Left forelimb (tissue), 1 donor: ENCODE data around the gene TEAD1.

Experiments
- DNase-seq: peaks from one replicate; pipeline ENCODE4 v3.0.0-alpha.2; 2018; ENCODE audit warnings: low spot score

Gene TEAD1

GRCh38 chr11:12943311-12943710 lies 269.1 kb downstream of the TEAD1 start:
- DNase-seq, result no peak

GRCh38 chr11:12944889-12945288 lies 270.7 kb downstream of the TEAD1 start:
- DNase-seq, result no peak

- DNase-seq, result no peak
These were observed 275.2 kb downstream of the TEAD1 start for GRCh38 chr11:12949453-12949852.

- DNase-seq, result no peak
These were observed 276.4 kb downstream of the TEAD1 start for GRCh38 chr11:12950670-12951069.

GRCh38 chr11:12951376-12951775 lies 277.2 kb downstream of the TEAD1 start:
- no peak for DNase-seq

GRCh38 chr11:12952094-12952493 lies 277.9 kb downstream of the TEAD1 start:
- DNase-seq, result no peak

GRCh38 chr11:12958986-12959385 lies 284.8 kb downstream of the TEAD1 start:
- no peak for DNase-seq

GRCh38 chr11:12961615-12962014 lies 287.4 kb downstream of the TEAD1 start:
- no peak for DNase-seq

GRCh38 chr11:12962306-12962705 lies 288.1 kb downstream of the TEAD1 start:
- no peak for DNase-seq

- no peak for DNase-seq
These were observed 288.8 kb downstream of the TEAD1 start for GRCh38 chr11:12963051-12963450.

GRCh38 chr11:12963792-12964536 lies 289.7 kb downstream of the TEAD1 start:
- DNase-seq, result peak; percentile 78

GRCh38 chr11:12964650-12965049 lies 290.4 kb downstream of the TEAD1 start:
- DNase-seq, result no peak

GRCh38 chr11:12966002-12966401 lies 291.8 kb downstream of the TEAD1 start:
- DNase-seq, result no peak

- no peak for DNase-seq
These were observed 293.9 kb downstream of the TEAD1 start for GRCh38 chr11:12968101-12968500.

GRCh38 chr11:12968826-12969225 lies 294.6 kb downstream of the TEAD1 start:
- DNase-seq, result no peak

- DNase-seq, result no peak
These were observed 297.7 kb downstream of the TEAD1 start for GRCh38 chr11:12971955-12972354.

GRCh38 chr11:12973528-12974181 lies 299.4 kb downstream of the TEAD1 start:
- DNase-seq, result no peak

- DNase-seq, result no peak
These were observed 301.0 kb downstream of the TEAD1 start for GRCh38 chr11:12975195-12975594.

GRCh38 chr11:12979928-12980689 lies 305.9 kb downstream of the TEAD1 start:
- no peak for DNase-seq

GRCh38 chr11:12981676-12982522 lies 307.7 kb downstream of the TEAD1 start:
- DNase-seq, result no peak

GRCh38 chr11:12983336-12983735 lies 309.1 kb downstream of the TEAD1 start:
- no peak for DNase-seq
